H1 (cell line): ENCODE data around the gene CACNA1D. TPM values are rescaled to one million over a fixed set of nuclear protein-coding genes. Genes with fewer than 3 reads are reported as not detected.

Experiments
- POU5F1 ChIP-seq: IDR thresholded peaks from 2 replicates; pipeline ENCODE4 v1.6.1; 2011; ENCODE audit warnings: low read depth, mild to moderate bottlenecking, low read length, moderate library complexity
- TEAD4 ChIP-seq: IDR thresholded peaks from 2 replicates; pipeline ENCODE4 v1.6.1; 2012; ENCODE audit warnings: low read depth, low read length, inconsistent platforms, mixed read lengths
- polyA plus RNA-seq, 7 experiments: library from polyadenylated mRNA; depleted of rRNA in 3 of 7; stranded (reverse) in 5 of 7; unstranded in 2 of 7; fragments of >200 nt in 5 of 7; fragments of 200-250 nt in 2 of 7; gene quantifications; 1 replicate in 5 of 7; 2 replicates in 1 of 7; 4 replicates in 1 of 7; pipeline versions ENCODE4 v1.2.1 to v1.2.3, GENCODE V29; 2011 to 2013; ENCODE audit warnings: missing spikeins in 2 of 7, mixed read lengths in 2 of 7
- total RNA-seq: library from RNA; stranded (reverse); fragmentation: NEBNext Ultra II Directional; extraction: Animal tissue kit (Norgen Biotek cat#: 25700); gene quantifications from 2 replicates; pipeline ENCODE4 v1.2.1, GENCODE V29; 2021

The CACNA1D gene
- total and polyA plus RNA-seq, 2 of the 8 experiments (the other 6 are each of a cell fraction or from before 2014, with no cell fraction given): 2.0 to 2.9 TPM

- TF ChIP-seq TEAD4 (no peak), POU5F1 (no peak)
- TF ChIP-seq, all 59 proteins: peak for 0
These were observed 295.0 kb downstream of the CACNA1D start (continued) for GRCh38 chr3:53789459-53789858.
